Fibroblast of skin of scalp (primary cell): ENCODE data around the gene SEMA3G. TPM values are rescaled to one million over a fixed set of nuclear protein-coding genes. Genes with fewer than 3 reads are reported as not detected.
A peak's percentile ranks its signal among the peaks of the same experiment; 100 is the strongest.

Experiments
- DNase-seq: peaks from one replicate; pipeline ENCODE4 v3.0.0-alpha.2; 2013
- polyA plus RNA-seq, 2 experiments: library from polyadenylated mRNA; unstranded; fragments of 120-200 nt; gene quantifications; one replicate each; pipeline ENCODE4 v1.2.1, GENCODE V29; 2013; ENCODE audit not compliant: insufficient read length in 2 of 2

The SEMA3G gene
- polyA plus RNA-seq (2013, experiment 1 of 2; ENCODE audit: insufficient read length) = 0.16 TPM
- 0.44 TPM for polyA plus RNA-seq (2013, experiment 2 of 2; ENCODE audit: insufficient read length)

DNA sequence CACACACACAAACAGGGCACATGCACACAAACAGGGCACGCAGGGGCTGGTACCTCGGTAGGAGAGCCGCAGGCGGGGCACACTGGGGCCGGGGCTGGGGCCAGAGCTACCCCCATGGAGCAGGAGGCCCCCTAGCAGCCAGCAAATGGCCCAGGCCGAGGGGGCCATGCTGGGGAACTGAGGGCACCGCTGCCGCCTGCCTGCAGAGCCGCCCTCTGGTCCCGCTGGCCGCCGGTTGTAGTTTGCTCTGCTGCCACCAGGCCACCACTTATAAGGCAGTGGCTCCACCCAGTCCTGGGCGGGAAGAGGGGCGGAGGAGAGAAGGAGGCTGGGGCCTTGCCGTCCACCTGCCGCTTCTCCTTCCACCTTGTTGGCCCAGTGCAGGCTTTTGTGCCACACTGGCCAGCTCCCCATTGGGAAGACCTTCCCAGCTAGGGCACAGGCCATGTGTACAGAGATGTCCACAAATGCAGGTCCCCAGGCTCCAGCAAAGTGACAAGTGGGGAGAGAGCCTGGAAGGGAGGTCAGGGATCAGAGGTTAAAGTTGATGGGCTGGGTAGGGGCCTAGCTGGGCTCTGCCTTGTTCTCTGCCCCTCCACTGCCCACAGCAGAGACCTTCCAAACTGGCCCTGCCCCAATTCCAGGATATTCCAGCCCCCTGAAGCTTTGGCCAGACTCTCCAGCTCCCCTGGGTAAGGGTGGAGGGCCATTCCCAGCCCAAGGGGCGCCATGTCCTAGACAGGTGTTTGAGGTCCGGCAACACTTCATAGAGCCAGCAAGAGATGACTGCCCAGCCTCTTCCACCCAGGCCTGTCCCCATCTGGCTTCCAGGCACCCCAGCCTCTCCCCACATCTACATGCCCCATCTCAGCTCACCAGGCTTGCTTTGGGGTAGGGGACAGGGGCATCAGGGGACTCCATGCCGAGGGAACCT is at the start of gene SEMA3G:
TSS of gene SEMA3G (minus strand) at position 244 of the 934 bp plus-strand sequence. CDS start at position 168, 76 bp downstream.
- peak; percentile 55 for DNase-seq

DNA sequence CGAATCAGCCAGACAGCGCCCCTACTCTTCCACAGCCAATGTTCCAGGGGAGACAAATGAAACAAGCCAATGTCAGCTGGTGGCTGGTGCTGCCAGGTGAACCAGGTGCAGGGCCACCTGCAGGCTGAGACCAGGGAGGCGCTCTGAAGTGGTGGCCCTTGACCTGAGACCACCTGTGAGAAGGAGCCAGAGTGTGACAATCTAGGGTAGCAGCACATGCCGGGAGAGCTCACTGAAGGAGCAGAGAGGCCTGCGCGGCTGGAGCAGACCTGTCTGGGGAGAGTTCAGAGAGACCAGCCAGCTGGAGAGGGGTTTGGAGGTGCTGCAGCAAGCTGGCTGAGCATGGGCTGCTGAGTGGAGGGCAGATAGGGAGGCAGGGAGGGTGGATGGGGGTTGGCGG is 49.5 kb upstream of the SEMA3G start:
- no peak for DNase-seq

- DNase-seq = no peak
Observed at GRCh38 chr3:52493232-52494017, 48.5 kb upstream of the SEMA3G start.

DNA sequence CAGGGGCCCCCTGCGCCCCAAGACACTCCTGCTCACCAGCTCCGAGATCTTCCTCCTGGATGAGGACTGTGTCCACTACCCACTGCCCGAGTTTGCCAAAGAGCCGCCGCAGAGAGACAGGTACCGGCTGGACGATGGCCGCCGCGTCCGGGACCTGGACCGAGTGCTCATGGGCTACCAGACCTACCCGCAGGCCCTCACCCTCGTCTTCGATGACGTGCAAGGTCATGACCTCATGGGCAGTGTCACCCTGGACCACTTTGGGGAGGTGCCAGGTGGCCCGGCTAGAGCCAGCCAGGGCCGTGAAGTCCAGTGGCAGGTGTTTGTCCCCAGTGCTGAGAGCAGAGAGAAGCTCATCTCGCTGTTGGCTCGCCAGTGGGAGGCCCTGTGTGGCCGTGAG is 47.2 kb upstream of the SEMA3G start:
- DNase-seq = no peak

DNA sequence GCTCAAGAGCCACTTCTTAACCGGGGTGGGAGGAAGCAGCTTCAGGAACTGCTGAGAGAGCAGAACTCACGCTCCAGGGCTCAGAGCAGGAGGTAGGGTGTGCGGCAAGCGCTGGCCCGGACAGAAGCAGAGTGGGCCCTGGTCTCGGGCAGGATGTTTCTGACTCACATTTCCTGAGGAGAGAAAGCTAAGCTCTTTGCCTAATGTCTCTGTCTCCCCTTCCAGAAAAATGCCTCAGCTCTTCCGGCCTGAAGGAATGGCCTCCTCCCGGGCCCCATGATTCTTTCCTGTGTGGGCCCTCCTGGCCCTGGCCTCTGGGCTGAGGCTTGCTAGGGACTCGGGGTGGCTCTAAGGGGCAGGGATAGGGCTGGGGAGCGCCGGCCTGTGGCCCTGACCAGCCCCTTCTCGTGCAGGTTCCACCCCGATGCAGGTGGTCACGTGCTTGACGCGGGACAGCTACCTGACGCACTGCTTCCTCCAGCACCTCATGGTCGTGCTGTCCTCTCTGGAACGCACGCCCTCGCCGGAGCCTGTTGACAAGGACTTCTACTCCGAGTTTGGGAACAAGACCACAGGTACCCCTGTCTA is 46.1 kb upstream of the SEMA3G start:
- DNase-seq = no peak

GRCh38 chr3:52490035-52490938 is 45.4 kb upstream of the SEMA3G start:
- no peak for DNase-seq

GRCh38 chr3:52489453-52489852 is 44.5 kb upstream of the SEMA3G start:
- DNase-seq = no peak

DNA sequence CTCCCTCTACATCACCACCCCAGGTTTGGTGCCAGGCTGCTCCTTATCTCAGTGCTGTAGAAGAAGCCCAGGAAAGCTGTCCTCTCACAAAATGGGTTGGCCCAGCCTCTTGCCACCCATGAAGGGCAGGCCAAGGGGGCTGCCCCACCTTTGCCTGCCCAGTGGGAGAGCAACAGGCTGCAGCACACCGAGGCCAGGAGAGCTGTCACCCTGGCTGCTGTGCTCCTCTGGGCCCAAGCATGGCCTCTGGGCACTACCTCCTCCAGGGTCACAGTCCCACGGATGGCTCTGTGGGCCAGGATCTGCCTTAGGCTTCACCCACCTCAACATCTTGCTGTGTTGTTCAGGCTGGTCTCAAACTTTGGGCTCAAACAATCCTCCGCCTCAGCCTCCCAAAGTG is 43.8 kb upstream of the SEMA3G start:
- no peak for DNase-seq

DNA sequence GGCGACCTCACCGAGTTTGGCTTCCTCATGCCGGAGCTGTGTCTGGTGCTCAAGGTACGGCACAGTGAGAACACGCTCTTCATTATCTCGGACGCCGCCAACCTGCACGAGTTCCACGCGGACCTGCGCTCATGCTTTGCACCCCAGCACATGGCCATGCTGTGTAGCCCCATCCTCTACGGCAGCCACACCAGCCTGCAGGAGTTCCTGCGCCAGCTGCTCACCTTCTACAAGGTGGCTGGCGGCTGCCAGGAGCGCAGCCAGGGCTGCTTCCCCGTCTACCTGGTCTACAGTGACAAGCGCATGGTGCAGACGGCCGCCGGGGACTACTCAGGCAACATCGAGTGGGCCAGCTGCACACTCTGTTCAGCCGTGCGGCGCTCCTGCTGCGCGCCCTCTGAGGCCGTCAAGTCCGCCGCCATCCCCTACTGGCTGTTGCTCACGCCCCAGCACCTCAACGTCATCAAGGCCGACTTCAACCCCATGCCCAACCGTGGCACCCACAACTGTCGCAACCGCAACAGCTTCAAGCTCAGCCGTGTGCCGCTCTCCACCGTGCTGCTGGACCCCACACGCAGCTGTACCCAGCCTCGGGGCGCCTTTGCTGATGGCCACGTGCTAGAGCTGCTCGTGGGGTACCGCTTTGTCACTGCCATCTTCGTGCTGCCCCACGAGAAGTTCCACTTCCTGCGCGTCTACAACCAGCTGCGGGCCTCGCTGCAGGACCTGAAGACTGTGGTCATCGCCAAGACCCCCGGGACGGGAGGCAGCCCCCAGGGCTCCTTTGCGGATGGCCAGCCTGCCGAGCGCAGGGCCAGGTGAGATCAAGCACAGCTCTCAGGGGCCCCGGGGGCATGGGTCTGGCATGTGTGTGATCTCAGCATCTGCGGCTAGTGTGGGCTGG is 43.1 kb upstream of the SEMA3G start:
- no peak for DNase-seq

- no peak for DNase-seq
Observed at GRCh38 chr3:52487050-52487787, 42.3 kb upstream of the SEMA3G start.

- no peak for DNase-seq
Observed at GRCh38 chr3:52484680-52485461, 40.0 kb upstream of the SEMA3G start.

GRCh38 chr3:52483577-52484381 is 38.9 kb upstream of the SEMA3G start:
- DNase-seq = peak; percentile 44

DNA sequence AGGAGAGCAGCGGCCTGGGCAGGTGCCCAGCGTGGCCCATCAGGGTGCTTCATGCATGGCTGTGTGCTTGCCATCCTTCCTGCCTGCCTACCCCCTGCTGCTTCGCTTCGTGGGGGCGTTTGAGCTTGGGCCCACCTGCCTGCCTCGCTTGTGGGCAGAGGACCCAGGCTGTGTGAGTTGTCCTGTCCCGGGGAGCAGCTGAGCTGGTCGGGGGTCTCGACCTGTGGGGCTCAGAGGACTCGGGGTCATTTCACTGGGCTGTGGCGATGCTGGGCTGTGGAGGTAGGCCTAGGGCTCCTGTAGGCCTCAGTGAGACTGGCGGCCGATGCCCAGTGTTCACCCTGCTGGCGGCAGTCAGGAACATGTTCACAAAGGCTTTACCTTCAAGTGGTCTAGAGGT is 38.2 kb upstream of the SEMA3G start:
- no peak for DNase-seq

DNA sequence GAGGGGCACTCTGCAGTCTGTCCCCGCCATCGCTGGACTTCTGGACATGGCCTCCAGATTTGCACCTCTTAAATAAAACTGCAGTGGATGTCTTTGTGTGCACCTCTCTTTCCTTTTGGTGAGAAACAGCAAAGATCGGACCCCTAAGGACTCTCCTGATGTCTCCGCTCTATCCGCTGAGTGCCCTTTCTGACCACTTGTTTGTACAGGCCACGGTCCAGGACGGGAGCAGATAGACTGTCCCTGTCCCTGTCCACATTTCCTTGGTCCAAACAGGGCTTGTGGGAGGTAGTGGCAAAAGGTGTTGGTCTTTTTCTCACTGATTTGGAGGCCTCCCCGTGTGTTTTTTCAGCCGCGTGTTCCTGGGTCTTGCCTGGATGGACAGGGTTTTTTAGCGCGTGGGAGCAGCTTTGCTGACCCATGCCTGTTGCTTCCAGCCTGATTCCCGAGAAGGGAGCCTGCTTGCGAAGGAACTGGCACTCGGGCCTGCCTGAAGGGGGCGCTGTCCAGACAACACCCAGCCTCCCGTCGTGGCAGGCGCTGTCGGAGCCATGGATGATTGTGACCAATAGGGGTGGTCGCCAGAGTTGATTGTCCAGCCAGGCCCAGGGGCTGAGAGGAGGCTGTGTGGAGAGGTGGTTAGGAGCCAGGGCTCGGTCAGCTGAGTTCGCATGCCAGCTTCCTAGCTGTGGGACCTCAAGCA is 37.1 kb upstream of the SEMA3G start:
- no peak for DNase-seq

- DNase-seq = no peak
Observed at GRCh38 chr3:52480768-52481715, 36.1 kb upstream of the SEMA3G start.

DNA sequence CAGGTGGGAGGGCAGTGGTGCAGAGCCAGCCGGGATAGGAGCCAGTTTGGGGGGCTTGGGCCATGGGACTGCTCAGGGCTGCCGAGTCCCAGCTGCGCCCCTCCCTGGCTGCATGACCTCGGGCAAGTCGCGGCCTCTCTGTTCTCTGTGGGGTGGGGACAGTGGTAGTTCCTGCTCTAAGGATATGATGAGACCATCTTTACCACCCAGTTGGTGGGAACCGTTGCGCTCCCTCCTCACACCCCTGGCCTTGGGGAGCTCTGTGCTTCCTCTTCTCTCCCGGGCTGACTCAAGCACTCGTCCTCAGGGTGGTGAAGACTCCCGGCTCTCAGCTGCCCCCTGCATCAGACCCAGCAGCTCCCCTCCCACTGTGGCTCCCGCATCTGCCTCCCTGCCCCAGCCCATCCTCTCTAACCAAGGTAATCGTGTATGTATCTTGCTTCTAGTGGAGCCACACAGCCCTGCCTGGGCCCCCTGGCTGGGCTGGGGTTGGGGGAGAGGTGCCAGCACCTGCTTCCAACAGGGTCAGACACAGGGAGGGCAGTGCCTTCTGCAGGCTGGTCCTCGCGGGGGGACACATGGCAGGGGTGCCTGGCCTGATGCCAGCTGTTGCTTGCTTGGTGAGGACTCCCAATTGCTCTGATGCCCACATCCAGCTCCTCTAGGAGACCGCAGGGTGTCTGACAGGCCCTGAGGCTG is 35.1 kb upstream of the SEMA3G start:
- no peak for DNase-seq
